Hepatocyte (in vitro differentiated cells): ENCODE measurements around the gene MED9.

ENCODE experiments used
- CTCF ChIP-seq: fragments of 200-600 bp; sonication (generic); IDR thresholded peaks from 2 replicates; pipeline ENCODE4 v1.5.1; 2016; ENCODE audit warnings: antibody characterized with exemption, mild to moderate bottlenecking; ENCODE audit not compliant: poor library complexity
- EZH2 ChIP-seq: fragments of 200-600 bp; sonication (generic); IDR thresholded peaks from 2 replicates; pipeline ENCODE4 v1.6.1; 2016; ENCODE audit warnings: antibody characterized with exemption, mild to moderate bottlenecking, borderline replicate concordance
- EZH2phosphoT487 ChIP-seq: fragments of 200-600 bp; sonication (generic); IDR thresholded peaks from one replicate; pipeline ENCODE4 v1.6.1; 2018; ENCODE audit warnings: antibody characterized with exemption, mild to moderate bottlenecking, low read depth, moderate library complexity; ENCODE audit not compliant: unreplicated experiment, severe bottlenecking

- TF ChIP-seq CTCF: no peak
- no peak for TF ChIP-seq EZH2
- no peak for TF ChIP-seq EZH2phosphoT487
These were observed 48.5 kb downstream of the MED9 start for GRCh38 chr17:17525311-17525710.
